Stimulated activated CD4-positive, alpha-beta T cell treated with anti-CD3 and anti-CD28 coated beads, Interleukin-12 subunit alpha, Interleukin-12 subunit beta, amount 100 ng/mL, for 24 hours (primary cell): Measurements from ENCODE around the gene TXNDC17.
A peak's percentile ranks its signal among the peaks of the same experiment; 100 is the strongest.
"Not testable (repeated sequence)": the region's sequence is repeated elsewhere in the genome, so short reads cannot be mapped to it uniquely, and the experiment has no call there.

ENCODE experiments used
- DNase-seq, 2 experiments: peaks; one replicate each; pipeline ENCODE4 v3.0.0-alpha.2; 2020; ENCODE audit warnings: low read depth in 2 of 2

TXNDC17 gene

DNA sequence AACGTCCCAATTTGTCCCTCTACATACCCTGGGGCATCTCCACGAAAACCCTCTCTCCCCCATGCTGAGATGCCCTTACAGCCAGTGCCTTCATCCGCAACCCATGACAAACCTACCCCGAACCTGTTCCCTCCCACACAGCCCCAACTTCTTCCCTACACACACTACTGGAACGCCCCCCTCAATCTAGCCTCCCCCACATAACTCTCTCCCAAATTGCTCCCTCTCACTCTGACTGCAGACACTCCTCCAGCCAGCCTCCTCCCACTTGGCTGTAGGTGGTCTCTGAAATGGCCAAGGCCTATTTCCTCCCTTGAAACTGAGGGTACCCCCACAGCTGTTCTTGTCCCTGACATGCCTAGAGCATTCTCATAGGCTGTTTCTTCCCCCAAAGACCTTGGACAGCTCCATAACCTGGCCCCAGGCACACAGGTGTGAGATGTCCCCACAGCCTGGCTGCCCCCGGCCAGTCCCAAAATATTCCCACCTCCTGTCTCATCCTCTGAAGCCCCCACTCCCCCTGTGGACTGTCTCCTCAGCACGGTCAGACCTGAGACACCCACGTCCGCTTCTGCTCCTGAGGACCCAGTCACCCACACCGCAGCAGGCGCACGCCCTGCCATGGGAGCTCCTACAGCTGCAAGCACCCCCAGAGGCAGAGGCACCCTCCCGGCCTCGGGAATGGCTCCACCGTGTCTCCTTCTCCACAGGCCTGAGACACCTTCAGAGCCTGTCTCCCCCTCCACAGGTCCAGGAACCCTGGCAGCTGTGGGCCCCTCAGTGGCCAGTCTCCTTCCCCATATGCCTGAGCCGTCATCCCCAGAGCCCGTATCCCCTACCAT is 4.0 kb upstream of the TXNDC17 start:
- DNase-seq: no peak

DNA sequence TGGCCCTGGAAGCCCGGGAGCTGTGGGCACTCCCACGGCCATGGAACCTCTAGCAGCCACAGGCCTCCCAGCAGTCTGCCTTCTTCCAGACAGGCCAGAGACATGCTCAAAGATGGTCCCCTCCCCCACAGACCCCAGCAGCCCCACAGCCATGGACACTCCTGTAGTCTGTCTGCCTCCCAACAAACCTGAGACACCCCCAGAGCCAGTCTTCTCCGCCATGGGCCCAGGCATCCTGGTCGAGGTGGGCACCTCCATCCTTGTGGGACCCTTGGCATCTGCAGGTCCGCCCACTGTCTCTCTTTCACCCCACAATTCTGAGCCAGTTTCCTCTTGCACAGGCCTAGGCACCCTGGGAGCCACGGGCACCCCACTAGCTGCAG is 3.4 kb upstream of the TXNDC17 start:
- no peak for DNase-seq

DNA sequence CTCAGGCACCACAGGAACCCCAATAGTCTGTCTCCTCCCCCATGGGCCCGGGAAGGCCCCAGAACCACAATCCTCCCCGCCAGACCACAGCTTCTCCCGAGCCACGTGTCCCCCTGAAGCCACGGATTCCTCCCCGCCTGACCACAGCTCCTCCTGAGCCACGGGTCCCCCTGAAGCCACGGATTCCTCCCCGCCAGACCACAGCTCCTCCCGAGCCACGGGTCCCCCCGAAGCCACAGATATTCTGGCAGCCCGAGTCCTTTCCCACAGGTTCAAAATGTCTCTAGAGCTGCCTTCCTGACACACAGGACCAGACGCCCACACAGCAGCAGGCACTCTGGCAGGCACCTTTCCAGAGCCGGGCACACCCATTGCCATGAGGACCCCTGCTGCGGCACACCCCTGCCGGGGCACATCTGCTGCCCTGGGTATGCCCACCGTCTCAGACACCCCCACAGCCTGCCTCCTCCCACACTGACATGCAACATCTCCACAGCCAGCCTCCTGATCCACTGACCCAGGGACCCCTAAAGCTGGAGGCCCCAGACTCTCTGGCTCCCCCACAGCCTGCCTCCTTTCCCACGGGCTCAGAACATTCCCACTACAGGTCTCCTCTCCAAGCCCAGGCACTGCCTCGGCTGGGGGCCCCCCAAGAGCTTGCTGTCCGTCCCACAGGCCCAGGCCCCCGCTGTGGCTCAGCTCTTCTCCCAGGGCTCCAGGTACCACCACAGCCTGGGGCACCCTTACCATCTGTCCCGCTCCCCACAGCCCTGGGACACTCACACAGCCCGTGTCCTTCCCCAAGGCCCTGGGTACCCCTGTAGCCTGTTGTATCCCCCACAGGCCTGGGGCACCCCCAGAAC is 2.6 kb upstream of the TXNDC17 start:
- DNase-seq: no peak

DNA sequence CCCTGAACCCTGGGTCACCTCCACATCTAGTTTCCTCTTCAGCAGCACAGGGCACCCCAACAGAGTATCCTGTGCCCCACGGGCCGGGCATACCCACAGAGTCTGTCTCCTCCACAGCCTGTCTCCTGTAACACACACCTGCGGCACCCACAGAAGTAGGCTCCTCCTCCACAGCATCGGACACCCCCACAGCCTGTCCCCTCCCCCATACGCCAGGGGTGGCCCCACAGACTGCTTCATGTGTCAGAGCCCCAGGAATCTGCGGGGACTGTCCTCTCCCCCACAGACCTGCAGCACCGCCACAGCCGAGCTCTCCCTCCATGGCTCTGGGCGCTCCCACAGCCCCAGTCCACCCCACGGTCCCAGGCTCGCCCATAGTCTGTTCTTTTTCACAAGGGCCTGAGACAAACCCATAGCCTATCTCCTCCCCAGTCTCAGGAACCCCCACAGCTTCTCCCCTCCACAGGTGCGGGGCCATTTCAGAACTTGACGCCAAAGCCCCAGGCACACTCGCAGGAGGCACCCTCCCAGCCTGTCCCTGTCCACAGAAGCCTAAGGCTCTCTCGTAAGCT is 1.8 kb upstream of the TXNDC17 start:
- DNase-seq: no peak

DNA sequence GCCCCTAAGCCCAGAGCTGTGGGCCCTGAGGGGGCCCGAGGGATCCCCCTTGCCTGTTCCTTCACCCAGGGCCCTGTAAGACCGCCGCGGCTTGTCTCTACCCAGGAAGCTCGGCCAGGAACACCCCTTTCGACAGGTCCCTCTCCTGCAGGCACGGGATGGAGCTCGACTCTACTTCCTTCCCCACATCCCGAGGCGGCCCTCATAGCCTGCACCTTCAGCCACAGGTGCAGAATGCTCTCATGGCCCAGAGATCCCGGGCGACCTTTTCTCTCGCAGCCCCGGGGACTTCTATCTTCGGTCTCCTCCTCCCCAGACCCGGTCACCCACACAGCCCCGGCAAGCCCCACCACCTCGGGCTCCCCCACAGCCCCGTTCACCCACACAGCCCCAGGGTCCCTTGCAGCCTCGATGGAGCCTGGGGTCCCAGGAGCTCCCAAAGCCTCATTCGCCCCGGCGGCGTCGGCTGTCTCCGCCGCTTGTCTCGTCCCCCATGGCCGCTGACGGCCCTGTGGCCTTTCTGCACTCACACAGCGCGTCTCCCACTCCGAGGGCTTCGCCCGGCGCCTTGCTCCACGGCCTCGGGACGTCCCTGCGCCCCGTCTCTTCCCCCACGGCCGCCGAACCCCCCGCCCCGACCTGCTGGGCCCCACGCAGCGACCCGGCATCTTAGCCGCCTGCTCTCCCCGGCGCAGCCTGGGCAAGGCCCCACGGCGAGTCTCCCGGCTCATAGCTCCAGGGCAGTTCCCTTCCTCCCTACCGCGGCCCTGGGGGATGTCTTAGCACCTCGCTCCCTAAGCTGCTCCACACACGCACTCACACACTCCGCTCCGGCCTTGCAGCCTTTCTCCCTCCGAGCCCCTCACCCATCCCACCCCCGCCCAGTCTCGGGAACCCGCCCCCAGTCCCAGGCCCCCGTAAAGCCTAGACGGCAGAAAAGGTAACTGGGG is 999 bp upstream of the TXNDC17 start:
- DNase-seq: no peak

DNA sequence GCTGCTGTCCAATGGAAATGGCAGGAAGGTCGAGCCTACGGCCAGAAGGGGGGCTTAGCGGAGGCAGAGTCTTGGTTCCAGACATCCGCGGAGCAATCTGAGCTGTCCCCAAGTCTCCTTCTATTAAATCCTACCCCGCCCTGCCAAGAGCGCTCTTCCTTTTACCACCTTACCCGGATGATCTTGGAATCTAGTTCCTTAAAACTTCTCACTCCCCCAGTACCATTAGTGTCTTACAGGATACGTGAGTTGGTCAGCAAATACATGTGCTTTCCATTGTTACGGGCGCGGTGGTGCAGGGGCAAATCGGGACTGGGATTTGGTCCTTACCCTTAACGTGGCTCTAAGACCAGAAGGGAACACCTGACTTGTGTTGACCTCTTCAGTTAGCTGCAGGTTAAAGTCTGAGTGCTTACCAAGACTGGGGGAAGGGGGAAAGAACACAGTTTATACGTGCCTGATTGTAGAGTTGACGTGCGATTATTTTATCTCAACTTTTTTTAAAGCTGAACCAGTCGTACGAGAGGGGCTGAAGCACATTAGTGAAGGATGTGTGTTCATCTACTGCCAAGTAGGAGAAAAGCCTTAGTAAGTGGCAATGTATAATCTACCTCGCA is 495 bp downstream of the TXNDC17 start:
- DNase-seq: no peak

DNA sequence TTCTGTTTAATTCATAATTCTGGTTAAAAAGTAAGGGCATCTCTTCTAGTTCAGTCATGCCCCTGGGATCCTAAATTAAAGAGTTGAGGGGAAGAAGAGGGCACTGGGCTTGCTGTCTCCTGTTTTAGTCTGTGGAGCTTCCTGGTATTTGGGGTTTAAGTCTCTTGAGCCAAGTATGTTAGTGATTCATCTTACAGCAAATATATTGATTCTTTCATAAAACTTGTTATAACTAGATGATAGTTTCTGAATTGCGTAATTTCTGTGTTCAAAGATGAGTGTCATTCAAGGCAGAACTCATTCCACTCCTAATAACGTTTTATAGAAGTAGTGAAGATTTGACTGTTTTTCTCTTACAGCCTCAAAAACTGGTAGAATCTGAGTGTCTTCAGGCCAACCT is 1.7 kb downstream of the TXNDC17 start:
- no peak for DNase-seq

DNA sequence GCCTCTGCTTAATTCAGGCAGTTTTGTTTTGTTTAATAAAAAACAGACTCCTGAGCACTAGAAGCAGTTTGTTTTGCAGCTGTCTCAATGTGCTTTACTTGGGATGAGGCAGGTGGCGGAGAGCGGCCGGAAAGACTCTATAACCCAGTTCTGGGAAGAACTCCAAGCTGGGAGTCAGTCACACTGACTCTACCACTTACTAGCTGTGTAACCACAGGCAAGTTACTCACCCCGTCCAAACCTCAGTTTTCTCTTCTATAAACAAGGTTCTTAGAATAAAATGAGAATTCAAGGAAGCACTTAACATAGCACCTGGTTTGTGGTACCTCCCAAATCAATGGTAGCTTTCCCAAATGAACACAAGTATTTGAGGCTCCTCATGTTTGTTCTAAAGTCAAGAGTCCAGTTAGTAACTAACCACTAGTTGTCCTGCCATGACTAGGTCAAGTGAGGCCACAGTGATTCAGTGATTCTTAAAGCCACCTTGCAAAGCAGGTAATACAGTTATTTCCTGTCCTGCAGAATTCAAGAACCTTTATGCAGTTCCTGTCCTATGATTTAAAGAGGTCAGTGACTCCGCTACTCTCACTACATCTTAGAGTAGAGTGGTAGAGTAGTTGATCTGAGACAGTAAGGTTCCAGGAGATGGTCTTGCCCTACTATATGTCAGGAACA is 2.7 kb downstream of the TXNDC17 start:
- no peak for DNase-seq

DNA sequence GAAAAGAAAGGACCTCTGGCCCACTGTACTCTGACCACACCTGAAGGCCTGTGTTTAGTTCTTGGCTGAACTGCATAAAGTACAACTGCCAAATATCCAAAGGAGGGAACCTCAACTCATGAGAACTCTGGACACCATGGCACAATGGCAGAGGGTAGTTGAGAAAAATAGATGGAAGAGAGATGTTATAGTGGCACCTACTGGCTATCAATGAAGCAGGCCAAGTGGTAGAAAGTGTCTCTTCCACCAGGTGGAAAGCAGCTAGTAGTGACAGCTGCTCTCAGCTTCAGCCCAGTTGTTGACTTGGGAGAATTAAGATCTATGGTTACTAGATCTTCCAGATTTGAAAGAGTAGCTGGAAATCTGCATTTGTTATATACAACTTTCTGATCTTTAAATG is 7.3 kb downstream of the TXNDC17 start:
- no peak for DNase-seq

DNA sequence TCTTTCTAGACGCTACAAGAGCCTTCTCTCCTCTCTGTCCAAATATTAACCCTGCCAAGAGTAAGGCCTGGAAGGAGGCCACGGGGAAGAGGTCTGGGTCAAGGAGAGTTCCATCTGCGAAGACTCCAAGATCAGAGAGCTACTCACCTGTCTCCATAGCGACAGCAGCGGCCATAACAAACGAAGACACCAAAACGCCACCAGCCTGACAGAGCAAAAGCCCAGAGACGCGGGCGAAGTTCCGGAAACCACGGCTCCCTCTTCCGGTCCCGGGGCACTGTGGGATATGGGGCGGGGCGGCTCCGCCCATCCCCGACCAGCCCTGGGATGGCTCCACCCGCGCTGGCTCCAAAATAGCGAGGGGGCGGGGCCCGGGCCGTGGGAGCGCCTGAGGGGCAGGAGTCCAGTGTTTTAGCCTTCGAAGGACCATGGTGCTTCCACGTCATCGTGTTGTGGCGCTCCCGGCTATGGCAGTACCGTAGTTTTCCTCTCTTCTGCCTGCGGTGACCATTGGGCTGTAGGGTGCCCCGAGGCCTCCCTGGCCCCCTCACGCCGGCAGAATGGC is 10.6 kb downstream of the TXNDC17 start, which contains the start of the genes C17orf100 and MED31:
TSS of gene C17orf100 (plus strand) at position 409 of the 565 bp plus-strand sequence. CDS start at position 561, 152 bp downstream.
TSS of gene MED31 (minus strand) at position 252 of the 565 bp plus-strand sequence. CDS start at position 175, 77 bp downstream.
- DNase-seq: peak; percentile 92 to 93

DNA sequence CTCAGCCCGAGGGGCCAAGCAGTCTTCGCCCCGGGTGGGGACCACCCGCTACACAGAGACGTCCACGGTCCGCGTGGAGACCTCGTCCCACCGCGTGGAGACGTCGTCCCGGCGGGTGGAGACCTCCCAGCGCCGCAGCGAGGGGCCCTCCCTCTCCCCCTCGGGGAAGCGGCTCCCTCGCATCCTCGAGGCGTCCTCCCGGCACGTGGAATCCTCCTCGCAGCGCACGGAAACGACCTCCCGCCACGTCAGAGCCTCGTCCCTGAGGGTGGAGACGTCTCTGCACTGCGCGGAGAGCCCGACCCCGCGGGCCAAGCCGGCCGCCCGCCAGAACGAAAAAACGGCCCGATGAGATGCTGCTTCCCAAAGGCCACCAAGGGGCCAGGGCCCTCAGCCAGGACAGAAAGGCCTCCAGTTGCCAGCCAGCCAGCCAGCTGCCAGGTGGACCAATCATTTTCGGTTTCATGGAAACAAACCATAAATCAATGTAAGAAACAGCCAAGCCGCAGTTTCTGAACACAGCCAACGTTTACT is 11.1 kb downstream of the TXNDC17 start:
- DNase-seq: no peak

DNA sequence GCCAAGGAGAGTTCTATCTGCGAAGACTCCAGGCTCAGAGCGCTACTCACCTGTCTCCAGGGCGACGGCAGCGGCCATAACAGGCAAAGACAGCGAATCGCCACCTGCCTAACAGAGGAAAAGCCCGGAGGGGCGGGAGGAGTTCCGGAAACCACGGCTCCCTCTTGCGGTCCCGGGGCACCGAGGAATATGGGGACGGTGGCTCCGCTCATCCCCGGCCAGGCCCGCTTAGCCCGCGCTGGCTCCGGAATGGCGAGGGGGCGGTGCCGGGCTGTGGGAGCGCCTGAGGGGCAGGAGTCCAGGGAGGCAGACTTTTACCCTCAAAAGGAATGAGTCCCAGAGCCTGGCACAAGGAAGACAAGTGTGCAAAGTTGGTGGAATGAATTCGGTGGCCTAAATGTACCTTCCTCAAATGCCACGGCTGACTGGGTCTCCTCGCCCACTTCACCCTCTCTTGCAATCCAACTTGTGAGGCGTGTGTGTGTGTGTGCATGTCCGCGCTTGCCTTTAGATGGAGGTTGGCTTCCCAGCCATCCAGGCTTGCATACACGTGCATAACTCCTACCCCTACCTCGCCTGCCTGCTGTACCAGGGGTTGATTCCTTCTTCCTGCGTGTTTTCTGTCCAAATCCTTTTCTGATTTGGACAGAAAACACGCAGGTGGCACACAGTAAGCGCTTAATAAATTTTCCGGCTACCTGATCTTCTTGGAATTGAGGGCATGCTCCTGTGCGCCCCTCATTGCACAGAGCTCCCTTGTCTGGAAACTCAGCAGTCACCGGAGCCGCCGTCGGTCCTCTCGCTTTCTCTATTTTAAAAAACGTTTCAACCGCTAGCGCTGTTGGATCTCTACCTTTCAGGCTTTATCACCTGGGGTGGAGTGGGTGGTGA is 14.2 kb downstream of the TXNDC17 start:
- DNase-seq: no peak

DNA sequence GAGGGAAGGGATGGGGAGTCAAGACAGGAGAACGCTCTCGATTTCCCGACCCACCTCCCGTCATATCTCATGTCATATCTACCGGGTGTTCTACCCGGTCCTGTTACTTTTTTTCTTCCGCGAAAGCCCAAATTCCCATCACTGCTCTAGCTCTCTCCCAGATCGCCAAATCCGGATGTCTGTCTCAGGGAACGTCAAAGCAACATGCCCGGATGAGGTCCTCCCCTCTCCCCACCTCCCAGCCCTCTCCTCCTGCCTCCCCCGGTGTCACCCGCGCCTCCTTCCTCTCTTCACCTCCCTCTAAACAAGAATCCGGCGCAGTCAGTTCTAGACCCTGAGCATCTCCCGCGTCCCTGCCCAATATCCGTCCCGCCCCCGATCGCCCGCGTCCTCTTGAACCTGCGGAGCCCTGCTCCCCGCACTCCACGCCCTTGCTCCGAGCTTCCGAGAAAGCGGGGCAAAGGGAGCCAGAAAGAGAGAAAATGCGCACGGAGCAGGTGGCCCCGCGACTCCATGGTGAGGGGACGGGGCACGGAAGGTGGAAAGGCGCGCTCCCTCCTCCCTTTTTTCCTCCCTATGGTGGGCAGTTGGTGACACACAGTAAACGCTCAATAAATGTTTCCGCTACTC is 15.0 kb downstream of the TXNDC17 start:
- DNase-seq: not testable (repeated sequence)

DNA sequence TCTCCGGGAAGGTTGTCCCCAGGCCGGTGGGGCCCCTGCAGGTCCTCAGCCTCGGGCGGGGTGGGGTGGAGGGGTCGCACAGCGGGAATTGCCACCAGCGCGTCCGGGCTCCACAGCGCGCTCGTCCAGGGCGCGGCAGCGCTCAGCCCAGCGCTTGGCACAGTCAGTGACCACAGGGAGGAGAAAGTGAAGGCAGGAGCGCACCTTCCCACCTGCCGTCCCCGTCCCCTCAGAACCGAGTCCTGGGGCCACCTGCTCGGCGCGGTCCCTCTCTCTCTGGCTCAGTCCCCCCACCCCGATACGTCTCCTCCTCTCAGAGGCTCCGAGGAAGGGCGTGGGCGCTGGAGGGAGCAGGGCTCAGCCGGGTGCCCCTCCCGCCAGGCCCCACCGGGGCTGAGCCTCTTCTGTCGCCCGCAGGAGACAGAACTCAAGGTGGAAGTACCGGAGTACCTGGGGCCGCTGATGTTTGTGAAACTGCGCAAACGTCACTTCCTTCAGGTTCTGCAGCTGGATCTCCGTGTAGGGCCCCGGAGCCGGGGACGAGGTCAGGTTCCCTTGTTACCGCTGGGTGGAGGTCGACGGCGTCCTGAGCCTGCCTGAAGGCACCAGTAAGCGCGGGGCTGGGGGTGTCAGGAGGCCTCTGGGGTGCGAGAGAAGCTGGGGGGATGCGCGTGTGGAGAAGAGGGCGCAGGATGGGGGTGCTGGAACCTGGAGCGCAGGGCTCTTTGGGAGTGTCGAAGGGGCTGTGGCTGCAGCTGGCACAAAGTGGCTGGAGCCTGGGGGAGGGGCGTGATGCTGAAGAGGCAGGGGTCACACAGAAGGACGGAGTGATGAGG is 16.2 kb downstream of the TXNDC17 start:
- DNase-seq: not testable (repeated sequence)

DNA sequence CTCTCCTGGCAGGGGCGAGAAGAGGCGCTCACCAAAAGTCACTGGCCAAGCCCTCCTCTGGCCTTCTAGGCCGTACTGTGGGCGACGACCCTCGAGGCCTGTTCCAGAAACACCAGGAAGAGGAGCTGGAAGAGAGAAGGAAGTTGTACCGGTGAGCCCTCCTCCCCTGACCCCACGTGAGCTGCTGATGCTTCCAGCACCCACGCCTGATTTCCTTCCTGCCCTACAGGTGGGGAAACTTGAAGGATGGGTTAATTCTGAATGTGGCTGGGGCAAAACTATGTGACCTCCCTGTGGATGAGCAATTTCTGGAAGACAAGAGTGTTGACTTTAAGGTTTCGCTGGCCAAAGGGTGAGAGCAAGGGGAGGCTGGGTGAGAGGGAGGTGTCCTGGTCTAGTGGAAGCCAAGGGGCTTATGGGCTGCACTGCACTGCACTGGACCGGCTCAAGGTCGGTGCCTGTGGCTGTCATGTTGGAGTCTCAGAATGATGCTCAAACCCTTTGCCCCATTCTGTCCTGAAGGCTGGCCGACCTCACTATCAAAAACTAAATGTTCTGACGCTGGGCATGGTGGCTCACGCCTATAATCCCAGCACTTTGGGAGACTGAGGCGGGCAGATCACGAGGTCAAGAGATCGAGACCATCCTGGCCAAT is 16.9 kb downstream of the TXNDC17 start:
- DNase-seq: no peak

DNA sequence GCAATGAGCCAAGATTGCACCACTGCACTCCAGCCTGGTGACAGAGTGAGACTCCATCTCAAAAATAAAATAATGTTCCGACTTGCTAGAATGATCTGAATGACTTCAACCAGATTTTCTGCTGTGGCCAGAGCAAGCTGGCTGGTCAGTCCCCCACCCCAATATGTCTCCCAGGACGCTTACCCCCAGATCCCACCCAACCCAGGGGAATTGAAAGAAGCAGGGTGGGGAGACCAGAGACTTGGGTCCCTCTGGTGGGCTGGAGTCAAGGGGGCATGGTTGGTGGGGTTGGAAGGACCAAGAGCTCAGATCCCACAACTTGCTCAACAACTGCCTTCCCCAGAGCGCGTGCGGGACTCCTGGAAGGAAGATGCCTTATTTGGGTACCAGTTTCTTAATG is 17.6 kb downstream of the TXNDC17 start:
- not testable (repeated sequence) for DNase-seq

DNA sequence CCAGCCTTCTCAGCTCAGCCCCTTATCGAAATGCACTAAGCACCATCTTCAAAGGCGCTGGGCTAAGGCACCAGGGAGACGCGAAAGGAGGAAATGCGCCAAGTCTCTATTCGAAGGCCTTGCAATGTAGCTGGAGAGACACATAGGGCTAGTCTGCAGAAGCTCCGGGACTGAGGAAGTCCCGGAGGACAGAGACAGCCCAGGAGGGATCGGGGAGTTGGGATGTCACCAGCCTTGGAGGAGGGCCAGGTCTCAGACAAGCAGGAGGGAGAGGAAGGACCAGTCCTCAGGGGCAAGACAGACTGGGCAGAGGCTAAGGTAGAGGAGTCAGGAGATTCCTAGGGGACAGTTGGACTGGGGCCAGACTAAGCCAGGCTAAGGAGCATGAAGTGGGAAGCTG is 19.2 kb downstream of the TXNDC17 start:
- DNase-seq: no peak
